OCI-LY3 (cell line): ENCODE measurements around the gene RPL35.

ENCODE experiments used
- EZH2phosphoT487 ChIP-seq: fragments of 200-600 bp; shearing (Covaris generic); IDR thresholded peaks from 2 replicates; pipeline ENCODE4 v1.6.1; 2018; ENCODE audit warnings: antibody characterized with exemption, mixed run types, low read depth
- TF ChIP-seq, protein P1 (sequence below): fragments of 200-600, 300-600 bp; sonication (generic); IDR thresholded peaks from 2 replicates; pipeline ENCODE4 v1.5.1; 2014; ENCODE audit warnings: antibody characterized with exemption, low read length, low read depth

GRCh38 chr9:124869986-124870560 lies 8.3 kb upstream of the RPL35 start:
- TF ChIP-seq, protein P1, sequence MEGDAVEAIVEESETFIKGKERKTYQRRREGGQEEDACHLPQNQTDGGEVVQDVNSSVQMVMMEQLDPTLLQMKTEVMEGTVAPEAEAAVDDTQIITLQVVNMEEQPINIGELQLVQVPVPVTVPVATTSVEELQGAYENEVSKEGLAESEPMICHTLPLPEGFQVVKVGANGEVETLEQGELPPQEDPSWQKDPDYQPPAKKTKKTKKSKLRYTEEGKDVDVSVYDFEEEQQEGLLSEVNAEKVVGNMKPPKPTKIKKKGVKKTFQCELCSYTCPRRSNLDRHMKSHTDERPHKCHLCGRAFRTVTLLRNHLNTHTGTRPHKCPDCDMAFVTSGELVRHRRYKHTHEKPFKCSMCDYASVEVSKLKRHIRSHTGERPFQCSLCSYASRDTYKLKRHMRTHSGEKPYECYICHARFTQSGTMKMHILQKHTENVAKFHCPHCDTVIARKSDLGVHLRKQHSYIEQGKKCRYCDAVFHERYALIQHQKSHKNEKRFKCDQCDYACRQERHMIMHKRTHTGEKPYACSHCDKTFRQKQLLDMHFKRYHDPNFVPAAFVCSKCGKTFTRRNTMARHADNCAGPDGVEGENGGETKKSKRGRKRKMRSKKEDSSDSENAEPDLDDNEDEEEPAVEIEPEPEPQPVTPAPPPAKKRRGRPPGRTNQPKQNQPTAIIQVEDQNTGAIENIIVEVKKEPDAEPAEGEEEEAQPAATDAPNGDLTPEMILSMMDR: no peak
- TF ChIP-seq EZH2phosphoT487: no peak
